Astrocyte (in vitro differentiated cells and primary cell): Measurements from ENCODE around the gene RPA3. TPM values are rescaled to one million over a fixed set of nuclear protein-coding genes. Genes with fewer than 3 reads are reported as not detected.
A peak's percentile ranks its signal among the peaks of the same experiment; 100 is the strongest.

Source experiments
- DNase-seq: peaks from one replicate; pipeline ENCODE4 v3.0.0-alpha.2; 2010; ENCODE audit warnings: low read depth
- FAIRE-seq: peaks from 2 replicates; lab custom pipeline; 2011; peaks lifted over from hg19 to GRCh38; lab: Jason Lieb, UNC
- H2AFZ ChIP-seq: 2 replicates; pipeline ENCODE4 v1.6.0; 2012; ENCODE audit warnings: low read depth, low read length, inconsistent platforms
- H3K27ac ChIP-seq: 2 replicates; pipeline ENCODE4 v1.5.1; 2011; ENCODE audit warnings: low read depth, low read length, inconsistent platforms
- H3K27me3 ChIP-seq: 2 replicates; pipeline ENCODE4 v1.6.0; 2011; ENCODE audit warnings: low read length, inconsistent platforms; ENCODE audit not compliant: insufficient read depth
- H3K36me3 ChIP-seq: 2 replicates; pipeline ENCODE4 v1.5.1; 2011; ENCODE audit warnings: low read length, inconsistent platforms; ENCODE audit not compliant: insufficient read depth
- H3K4me1 ChIP-seq: 2 replicates; pipeline ENCODE4 v1.5.1; 2011; ENCODE audit warnings: low read length, inconsistent platforms; ENCODE audit not compliant: insufficient read depth
- H3K4me2 ChIP-seq: 2 replicates; pipeline ENCODE4 v1.6.0; 2012; ENCODE audit warnings: low read length, inconsistent platforms
- H3K4me3 ChIP-seq: 2 replicates; pipeline ENCODE4 v1.5.1; 2011; ENCODE audit warnings: low read depth, mild to moderate bottlenecking, low read length, inconsistent platforms; ENCODE audit not compliant: insufficient read depth
- H3K79me2 ChIP-seq: 2 replicates; pipeline ENCODE4 v1.6.0; 2012; ENCODE audit warnings: mild to moderate bottlenecking, low read length, inconsistent platforms; ENCODE audit not compliant: insufficient read depth
- H3K9ac ChIP-seq: 2 replicates; pipeline ENCODE4 v1.6.0; 2012; ENCODE audit warnings: mild to moderate bottlenecking, low read length, inconsistent platforms
- H3K9me3 ChIP-seq: 2 replicates; pipeline ENCODE4 v1.5.1; 2012; ENCODE audit warnings: low read depth, mild to moderate bottlenecking, low read length, inconsistent platforms; ENCODE audit not compliant: insufficient read depth
- H4K20me1 ChIP-seq: 2 replicates; pipeline ENCODE4 v1.6.0; 2012; ENCODE audit warnings: low read length, inconsistent platforms; ENCODE audit not compliant: insufficient read depth
- H3K27ac Mint-ChIP-seq: one replicate; pipeline ENCODE4 v1.8.0; 2021; ENCODE audit warnings: mild to moderate bottlenecking, mixed read lengths; ENCODE audit not compliant: unreplicated experiment
- H3K27me3 Mint-ChIP-seq: one replicate; pipeline ENCODE4 v1.8.0; 2021; ENCODE audit warnings: low read depth, mixed read lengths; ENCODE audit not compliant: unreplicated experiment
- H3K36me3 Mint-ChIP-seq: one replicate; pipeline ENCODE4 v1.8.0; 2021; ENCODE audit warnings: low read depth, mixed read lengths; ENCODE audit not compliant: unreplicated experiment
- H3K4me1 Mint-ChIP-seq: one replicate; pipeline ENCODE4 v1.8.0; 2021; ENCODE audit warnings: low read depth, mixed read lengths; ENCODE audit not compliant: unreplicated experiment
- H3K4me3 Mint-ChIP-seq: one replicate; pipeline ENCODE4 v1.8.0; 2021; ENCODE audit warnings: mild to moderate bottlenecking, moderate library complexity, mixed read lengths; ENCODE audit not compliant: unreplicated experiment
- H3K9me3 Mint-ChIP-seq: one replicate; pipeline ENCODE4 v1.8.0; 2021; ENCODE audit warnings: mild to moderate bottlenecking, mixed read lengths; ENCODE audit not compliant: unreplicated experiment
- EZH2 ChIP-seq: IDR thresholded peaks from 2 replicates; pipeline ENCODE4 v1.6.1; 2012; ENCODE audit warnings: mild to moderate bottlenecking, low read length, inconsistent platforms; ENCODE audit not compliant: insufficient read depth
- total RNA-seq: library from RNA; stranded (reverse); gene quantifications from 2 replicates; pipeline ENCODE4 v1.2.1, GENCODE V29; 2021
- TF ChIP-seq, protein P1 (sequence below): IDR thresholded peaks from 2 replicates; pipeline ENCODE4 v1.5.1; 2011; ENCODE audit warnings: low read depth, mild to moderate bottlenecking, inconsistent platforms, low read length, moderate library complexity; ENCODE audit not compliant: insufficient read depth

Gene RPA3
- total RNA-seq, 1 donor from 2014 or later, result 17.7 TPM

DNA sequence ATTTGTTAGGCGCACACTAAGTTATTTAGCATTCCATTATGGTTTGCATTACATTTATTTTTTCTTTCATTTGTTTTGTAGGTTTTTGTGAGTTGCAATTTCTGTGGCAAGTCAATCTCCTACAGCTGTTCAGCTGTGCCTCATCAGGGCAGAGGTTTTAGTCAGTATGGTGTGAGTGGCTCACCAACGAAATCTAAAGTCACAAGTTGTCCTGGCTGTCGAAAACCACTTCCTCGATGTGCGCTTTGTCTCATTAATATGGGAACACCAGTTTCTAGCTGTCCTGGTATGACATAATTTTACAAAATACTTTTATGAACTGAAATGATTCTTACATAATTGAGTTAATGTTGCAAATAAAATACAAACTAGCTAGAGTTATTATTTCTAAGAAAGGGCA lies 122.2 kb downstream of the RPA3 start:
- H3K4me1 Mint-ChIP-seq, result no peaks in the 10 kb centered on the region
- H3K36me3 ChIP-seq, result peaks cover 5% of the 10 kb centered on the region

DNA sequence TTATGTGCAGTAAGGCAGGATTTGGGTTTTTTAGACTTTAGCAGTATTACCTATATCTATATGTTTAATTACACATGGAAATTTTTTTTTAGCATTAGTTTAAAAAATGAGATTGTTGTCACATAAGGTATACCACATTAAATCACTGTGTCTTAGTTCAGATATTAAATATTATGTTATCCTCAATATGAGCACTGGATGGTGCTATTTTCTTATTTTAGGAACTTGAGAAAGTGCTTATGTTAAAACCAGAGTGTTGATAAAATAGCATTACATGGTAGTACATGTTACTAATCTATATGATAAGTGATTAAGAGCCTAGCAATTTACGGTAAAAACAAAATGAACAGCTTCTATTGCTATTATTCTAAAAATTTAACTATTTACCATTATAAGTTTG lies 123.0 kb downstream of the RPA3 start:
- no peaks in the 10 kb centered on the region for H3K4me1 Mint-ChIP-seq
- H3K79me2 ChIP-seq, result no peaks in the 10 kb centered on the region
- no peak for TF ChIP-seq EZH2
- TF ChIP-seq, protein P1, sequence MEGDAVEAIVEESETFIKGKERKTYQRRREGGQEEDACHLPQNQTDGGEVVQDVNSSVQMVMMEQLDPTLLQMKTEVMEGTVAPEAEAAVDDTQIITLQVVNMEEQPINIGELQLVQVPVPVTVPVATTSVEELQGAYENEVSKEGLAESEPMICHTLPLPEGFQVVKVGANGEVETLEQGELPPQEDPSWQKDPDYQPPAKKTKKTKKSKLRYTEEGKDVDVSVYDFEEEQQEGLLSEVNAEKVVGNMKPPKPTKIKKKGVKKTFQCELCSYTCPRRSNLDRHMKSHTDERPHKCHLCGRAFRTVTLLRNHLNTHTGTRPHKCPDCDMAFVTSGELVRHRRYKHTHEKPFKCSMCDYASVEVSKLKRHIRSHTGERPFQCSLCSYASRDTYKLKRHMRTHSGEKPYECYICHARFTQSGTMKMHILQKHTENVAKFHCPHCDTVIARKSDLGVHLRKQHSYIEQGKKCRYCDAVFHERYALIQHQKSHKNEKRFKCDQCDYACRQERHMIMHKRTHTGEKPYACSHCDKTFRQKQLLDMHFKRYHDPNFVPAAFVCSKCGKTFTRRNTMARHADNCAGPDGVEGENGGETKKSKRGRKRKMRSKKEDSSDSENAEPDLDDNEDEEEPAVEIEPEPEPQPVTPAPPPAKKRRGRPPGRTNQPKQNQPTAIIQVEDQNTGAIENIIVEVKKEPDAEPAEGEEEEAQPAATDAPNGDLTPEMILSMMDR, result peak; percentile 28
- no peak overlapping the region for H3K9ac ChIP-seq
- no peaks in the 10 kb centered on the region for H3K4me1 ChIP-seq
- no peak overlapping the region for H3K4me3 Mint-ChIP-seq
- H3K36me3 ChIP-seq, result peaks cover 5% of the 10 kb centered on the region
- peaks cover 10% of the 10 kb centered on the region for H3K36me3 Mint-ChIP-seq
- H3K27me3 Mint-ChIP-seq, result no peaks in the 10 kb centered on the region
- no peak overlapping the region for H3K27ac ChIP-seq
- H2AFZ ChIP-seq, result no peak overlapping the region
- no peak overlapping the region for H3K4me2 ChIP-seq
- no peaks in the 10 kb centered on the region for H3K9me3 ChIP-seq
- peak; percentile 3 for DNase-seq
- H3K27ac Mint-ChIP-seq, result no peak overlapping the region
- FAIRE-seq, result no peak
- no peaks in the 10 kb centered on the region for H4K20me1 ChIP-seq
- H3K9me3 Mint-ChIP-seq, result no peaks in the 10 kb centered on the region
- H3K27me3 ChIP-seq, result no peaks in the 10 kb centered on the region
- H3K4me3 ChIP-seq, result no peak overlapping the region

More for the DNA sequence above, 122.2 kb downstream of the RPA3 start:
- Histone ChIP-seq H3K9me3 (no peaks in the 10 kb centered on the region), H4K20me1 (no peaks in the 10 kb centered on the region), H3K27ac (no peak overlapping the region), H3K79me2 (no peaks in the 10 kb centered on the region), H3K4me1 (no peaks in the 10 kb centered on the region), H2AFZ (no peak overlapping the region), H3K9ac (no peak overlapping the region), H3K4me3 (no peak overlapping the region), H3K27me3 (no peaks in the 10 kb centered on the region), H3K4me2 (no peak overlapping the region)
- TF ChIP-seq, protein P1, result no peak
- Mint-ChIP-seq H3K27ac (no peak overlapping the region), H3K4me3 (no peak overlapping the region), H3K9me3 (peaks cover 2% of the 10 kb centered on the region), H3K27me3 (no peaks in the 10 kb centered on the region), H3K36me3 (peaks cover 12% of the 10 kb centered on the region)
- no peak for DNase-seq
- no peak for FAIRE-seq

Other genes starting within 250 kb of the RPA3 start
- 0.11 TPM in 1 of 2 replicates, not detected in the other for gene COL28A1, start 182.7 kb downstream of the RPA3 start, total RNA-seq
- gene MIOS, start 151.7 kb downstream of the RPA3 start, total RNA-seq, result 14.7 and 16.4 TPM in 2 replicates
- gene UMAD1, start 77.9 kb downstream of the RPA3 start, total RNA-seq, result 9.3 TPM in 2 replicates